Inflammatory macrophage treated with lipopolysaccharide for 1 hour (primary cell): ENCODE measurements around the gene TIAM2.

Experiments
- DNase-seq, 2 donors: peaks; one replicate each; pipeline ENCODE4 v3.0.0-alpha.2; 2020 to 2022

The TIAM2 gene

GRCh38 chr6:155245193-155245592 is 250.1 kb downstream of the TIAM2 start:
- DNase-seq, result no peak

- no peak for DNase-seq
Measured at GRCh38 chr6:155245831-155246230, 250.7 kb downstream of the TIAM2 start.

- no peak for DNase-seq
Measured at GRCh38 chr6:155246825-155247224, 251.7 kb downstream of the TIAM2 start.

GRCh38 chr6:155247618-155248007 is 252.5 kb downstream of the TIAM2 start:
- no peak for DNase-seq

- DNase-seq, result peak; percentile 6 to 38
Measured at GRCh38 chr6:155248008-155249001, 253.2 kb downstream of the TIAM2 start.

- DNase-seq, result no peak
Measured at GRCh38 chr6:155250701-155251381, 255.7 kb downstream of the TIAM2 start.

GRCh38 chr6:155252581-155252980 is 257.5 kb downstream of the TIAM2 start:
- DNase-seq, result no peak

- DNase-seq, result no peak
Measured at GRCh38 chr6:155253337-155253736, 258.2 kb downstream of the TIAM2 start.

- DNase-seq, result no peak
Measured at GRCh38 chr6:155254139-155254538, 259.0 kb downstream of the TIAM2 start.

GRCh38 chr6:155256122-155256795 is 261.1 kb downstream of the TIAM2 start:
- no peak for DNase-seq

- no peak for DNase-seq
Measured at GRCh38 chr6:155257796-155258195, 262.7 kb downstream of the TIAM2 start.

- DNase-seq, result no peak
Measured at GRCh38 chr6:155259204-155259603, 264.1 kb downstream of the TIAM2 start.

- DNase-seq, result no peak
Measured at GRCh38 chr6:155259897-155260296, 264.8 kb downstream of the TIAM2 start.

GRCh38 chr6:155260686-155261085 is 265.6 kb downstream of the TIAM2 start:
- DNase-seq, result no peak

GRCh38 chr6:155261111-155261900 is 266.2 kb downstream of the TIAM2 start:
- DNase-seq, result no peak

GRCh38 chr6:155262655-155263054 is 267.5 kb downstream of the TIAM2 start:
- DNase-seq, result no peak

GRCh38 chr6:155263373-155264063 is 268.4 kb downstream of the TIAM2 start, which contains the start of gene CLDN20:
CLDN20 (plus strand) TSS chr6:155264013; CDS start chr6:155275720, 11,707 bp downstream.
- DNase-seq, result no peak

GRCh38 chr6:155264693-155265320 is 269.7 kb downstream of the TIAM2 start:
- no peak for DNase-seq

- DNase-seq, result no peak
Measured at GRCh38 chr6:155265843-155266535, 270.9 kb downstream of the TIAM2 start.

- DNase-seq, result no peak
Measured at GRCh38 chr6:155267411-155267810, 272.3 kb downstream of the TIAM2 start.
